HG02623 (cell line): ENCODE data around the gene INO80C.

Experiments used
- ATAC-seq: cut with Tn5 transposase; IDR thresholded peaks from one replicate; pipeline ENCODE4 v1.9.1; 2021; ENCODE audit warnings: moderate library complexity; ENCODE audit not compliant: unreplicated experiment

Gene INO80C

DNA sequence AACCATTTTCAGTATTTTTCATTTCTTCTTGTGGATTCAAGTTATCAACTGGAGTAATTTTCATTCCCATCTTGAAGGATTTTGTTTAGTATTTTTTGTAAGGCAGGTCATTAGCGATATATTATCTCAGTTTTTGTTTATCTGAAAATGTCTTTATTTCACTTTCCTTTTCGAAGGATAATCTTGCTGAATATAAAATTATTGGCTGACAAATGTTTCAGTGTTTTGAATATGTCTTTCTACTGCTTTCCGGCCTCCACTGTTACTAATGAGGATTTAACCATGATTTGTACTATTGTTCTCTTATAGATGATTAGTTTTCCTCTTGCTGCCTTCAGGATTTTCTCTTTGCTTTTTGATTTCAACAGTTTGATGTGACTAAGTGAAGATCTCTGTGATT, 62.4 kb downstream of the INO80C start:
- no peak for ATAC-seq

GRCh38 chr18:35432565-35433001, 65.2 kb downstream of the INO80C start:
- no peak for ATAC-seq

GRCh38 chr18:35431374-35431741, 66.4 kb downstream of the INO80C start:
- no peak for ATAC-seq

DNA sequence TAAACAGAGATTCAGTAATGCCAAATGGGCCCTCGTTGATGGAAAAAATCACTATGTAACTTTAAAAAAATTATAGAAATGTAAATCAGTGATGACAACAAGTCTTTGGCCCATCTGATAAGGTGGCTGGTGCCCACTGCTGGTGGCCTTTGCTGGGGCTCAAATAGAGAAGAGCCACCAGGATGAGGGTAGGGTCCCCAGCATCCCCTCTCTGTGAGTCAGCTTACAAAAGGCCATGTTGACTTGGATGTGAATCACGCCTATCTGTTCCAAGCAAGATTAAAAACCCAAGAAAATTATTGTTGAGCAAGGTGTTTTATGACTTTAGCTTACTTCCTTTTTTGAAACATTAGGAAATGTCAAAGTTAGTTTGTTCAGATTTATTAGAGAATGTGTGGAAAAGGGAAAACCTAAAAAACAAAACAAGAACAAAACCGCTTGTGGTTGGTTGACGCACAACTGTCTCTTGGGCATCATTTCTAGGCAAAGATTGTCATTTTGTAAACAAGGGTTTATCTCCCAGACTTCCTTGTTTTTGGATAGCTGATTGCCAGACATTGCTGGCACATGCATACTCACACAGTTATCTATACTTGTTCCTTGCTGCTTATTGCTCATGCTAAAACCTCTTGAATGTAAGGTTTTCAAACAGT, 66.9 kb downstream of the INO80C start:
- ATAC-seq = no peak

GRCh38 chr18:35426786-35427185, 71.0 kb downstream of the INO80C start:
- ATAC-seq = no peak

GRCh38 chr18:35424356-35424755, 73.4 kb downstream of the INO80C start:
- no peak for ATAC-seq

DNA sequence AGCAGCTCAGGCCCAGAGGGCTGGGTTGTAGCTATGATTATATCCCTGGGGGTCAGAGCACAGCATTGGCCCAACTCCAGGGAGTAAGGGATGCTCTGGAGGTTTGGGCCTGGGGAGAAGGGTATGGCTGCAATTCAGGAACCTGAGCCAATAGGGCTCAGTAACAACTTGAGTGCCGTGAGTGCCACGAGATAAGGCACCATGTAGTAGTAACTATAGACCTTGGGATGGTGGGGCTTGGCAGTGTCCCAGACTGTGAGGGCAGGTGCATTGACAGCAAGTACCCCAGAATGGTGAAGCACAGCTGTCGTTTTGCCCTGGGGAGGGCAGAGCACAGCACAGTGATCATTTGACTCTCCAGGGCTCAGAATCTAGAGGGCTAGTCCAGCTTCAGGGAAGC, 75.5 kb downstream of the INO80C start:
- ATAC-seq = no peak

DNA sequence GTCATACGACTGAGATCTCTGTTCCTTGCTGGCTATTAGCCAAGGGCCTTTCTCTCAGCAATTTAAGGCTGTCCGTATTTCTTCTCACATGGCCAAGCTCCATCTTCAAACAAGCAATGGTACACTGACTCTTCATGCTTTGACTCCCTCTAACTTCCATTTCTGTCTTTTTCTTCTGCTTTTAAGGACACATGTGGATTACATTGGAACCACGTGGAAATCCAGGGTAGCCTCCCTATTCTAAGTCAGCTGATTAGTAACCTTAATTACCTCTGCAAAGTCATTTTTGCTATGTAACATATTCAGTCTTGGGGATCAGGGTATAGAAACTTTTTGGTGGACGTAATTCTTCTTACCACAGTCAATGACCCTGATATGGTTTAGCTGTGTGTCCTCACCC, 79.2 kb downstream of the INO80C start:
- no peak for ATAC-seq
